ENCODE measurements around the gene TRIM67.

The TRIM67 gene

DNA sequence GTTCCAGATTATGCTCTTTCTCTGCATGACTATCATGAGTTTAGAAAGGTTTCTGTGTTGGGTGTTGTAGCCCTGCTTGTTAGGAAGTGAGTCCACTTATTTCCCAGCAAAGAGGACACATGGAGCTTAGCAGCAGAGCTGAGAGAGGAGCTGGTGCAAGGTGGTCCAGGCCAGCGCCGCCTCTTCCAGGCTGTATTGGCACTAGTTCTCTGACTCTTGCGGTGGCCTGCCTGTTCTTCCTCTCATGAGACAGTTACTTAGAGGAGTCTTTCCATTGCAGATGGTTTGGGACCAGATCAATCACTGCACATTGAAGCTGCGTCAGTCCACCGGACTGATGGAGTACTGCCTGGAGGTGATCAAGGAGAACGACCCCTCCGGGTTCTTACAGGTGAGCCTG is 38.0 kb downstream of the TRIM67 start:
- Histone ChIP-seq H3K36me3 (ENCODE audit: control insufficient read depth in 5 of 5, insufficient read depth in 5 of 5, low read length in 5 of 5) (no peaks in the 10 kb centered on the region), H3K4me1 (ENCODE audit: control insufficient read depth in 5 of 5, insufficient read depth in 5 of 5, low read length in 5 of 5) (peaks cover 0 to 18% (median 6%) of the 10 kb centered on the region in 5 donors), H3K4me3 (ENCODE audit: low read depth in 1 of 5, low read length in 5 of 5) (no peak overlapping the region), H3K27ac (ENCODE audit: low read depth, low read length) (no peak overlapping the region), H3K9ac (ENCODE audit: low read length in 5 of 5) (no peak overlapping the region), H3K27me3 (ENCODE audit: control insufficient read depth in 5 of 5, insufficient read depth in 4 of 5, low read length in 5 of 5) (peaks cover 0 to 9% (median 0%) of the 10 kb centered on the region in 5 donors), H3K9me3 (ENCODE audit: control insufficient read depth in 5 of 5, low read length in 5 of 5) (no peaks in the 10 kb centered on the region)

DNA sequence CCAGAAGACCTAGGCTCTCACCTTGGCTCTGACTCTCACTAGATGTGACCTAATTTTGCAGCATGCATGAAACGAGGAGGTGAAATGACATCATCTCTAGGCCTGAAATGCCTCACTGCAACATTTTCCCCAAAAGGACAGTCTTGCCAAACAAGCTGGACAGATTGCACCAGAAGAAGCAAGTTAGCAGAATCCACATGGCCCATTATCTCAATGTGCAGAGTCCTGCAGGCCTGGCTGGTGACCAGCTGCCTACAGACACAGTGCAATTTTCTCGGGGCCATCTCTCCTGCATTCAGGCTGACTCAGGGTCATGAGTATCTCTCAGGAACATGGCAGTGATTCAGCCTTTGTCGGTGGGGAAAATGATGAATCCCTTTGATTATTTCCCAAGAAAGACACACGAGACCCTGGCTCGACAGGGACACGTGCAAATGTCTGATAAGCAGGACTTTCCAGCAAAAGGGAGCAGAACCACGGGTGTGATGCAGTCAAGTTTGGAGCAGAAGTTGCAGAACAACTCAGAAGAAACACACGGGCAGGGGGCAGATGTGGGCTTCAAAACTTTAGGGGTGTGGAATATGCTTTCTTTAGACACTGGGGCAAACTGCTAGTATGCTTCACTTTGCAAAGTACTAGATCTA is 38.7 kb downstream of the TRIM67 start:
- Histone ChIP-seq H3K36me3 (ENCODE audit: control insufficient read depth in 5 of 5, insufficient read depth in 5 of 5, low read length in 5 of 5) (no peaks in the 10 kb centered on the region), H3K9ac (ENCODE audit: low read length in 5 of 5) (no peak overlapping the region), H3K27me3 (ENCODE audit: control insufficient read depth in 5 of 5, insufficient read depth in 4 of 5, low read length in 5 of 5) (peaks cover 0 to 3% (median 0%) of the 10 kb centered on the region in 5 donors), H3K27ac (ENCODE audit: low read depth, low read length) (no peak overlapping the region), H3K4me1 (ENCODE audit: control insufficient read depth in 5 of 5, insufficient read depth in 5 of 5, low read length in 5 of 5) (peaks cover 0 to 18% (median 6%) of the 10 kb centered on the region in 5 donors), H3K4me3 (ENCODE audit: low read depth in 1 of 5, low read length in 5 of 5) (no peak overlapping the region), H3K9me3 (ENCODE audit: control insufficient read depth in 5 of 5, low read length in 5 of 5) (no peaks in the 10 kb centered on the region)

DNA sequence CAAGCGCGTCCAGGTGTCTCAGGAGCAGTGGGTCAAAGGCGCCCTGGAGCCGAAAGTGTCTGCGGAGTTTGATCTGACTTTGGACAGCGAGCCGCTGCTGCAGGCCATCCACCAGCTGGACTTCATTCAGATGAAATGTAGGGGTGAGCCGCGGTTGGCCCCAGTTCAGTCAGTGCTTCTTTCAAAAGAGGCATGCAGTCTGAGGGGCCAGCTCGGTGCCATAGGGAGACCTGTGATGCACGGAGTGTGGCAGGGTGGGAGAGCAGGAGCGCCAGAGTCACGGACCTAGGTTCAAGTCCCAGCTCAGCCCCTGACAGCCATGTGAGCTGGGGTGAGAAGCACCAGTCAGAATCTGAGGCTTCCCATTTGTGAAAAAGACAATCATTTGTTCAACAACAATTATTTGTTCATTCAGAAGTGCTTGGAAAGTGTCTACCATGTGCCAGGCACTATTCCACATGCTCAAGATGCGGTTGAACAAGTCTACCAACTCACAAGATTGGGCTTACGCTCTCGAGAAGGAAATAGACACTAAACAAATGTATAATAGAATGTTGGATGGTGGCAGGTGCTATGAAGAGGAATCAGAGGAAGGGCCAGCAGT is 39.6 kb downstream of the TRIM67 start:
- Histone ChIP-seq H3K4me1 (ENCODE audit: control insufficient read depth in 5 of 5, insufficient read depth in 5 of 5, low read length in 5 of 5) (peaks cover 0 to 18% (median 6%) of the 10 kb centered on the region in 5 donors), H3K9ac (ENCODE audit: low read length in 5 of 5) (no peak overlapping the region), H3K4me3 (ENCODE audit: low read depth in 1 of 5, low read length in 5 of 5) (no peak overlapping the region), H3K9me3 (ENCODE audit: control insufficient read depth in 5 of 5, low read length in 5 of 5) (no peaks in the 10 kb centered on the region), H3K36me3 (ENCODE audit: control insufficient read depth in 5 of 5, insufficient read depth in 5 of 5, low read length in 5 of 5) (no peaks in the 10 kb centered on the region), H3K27ac (ENCODE audit: low read depth, low read length) (no peak overlapping the region), H3K27me3 (ENCODE audit: control insufficient read depth in 5 of 5, insufficient read depth in 4 of 5, low read length in 5 of 5) (peaks cover 0 to 3% (median 0%) of the 10 kb centered on the region in 5 donors)

DNA sequence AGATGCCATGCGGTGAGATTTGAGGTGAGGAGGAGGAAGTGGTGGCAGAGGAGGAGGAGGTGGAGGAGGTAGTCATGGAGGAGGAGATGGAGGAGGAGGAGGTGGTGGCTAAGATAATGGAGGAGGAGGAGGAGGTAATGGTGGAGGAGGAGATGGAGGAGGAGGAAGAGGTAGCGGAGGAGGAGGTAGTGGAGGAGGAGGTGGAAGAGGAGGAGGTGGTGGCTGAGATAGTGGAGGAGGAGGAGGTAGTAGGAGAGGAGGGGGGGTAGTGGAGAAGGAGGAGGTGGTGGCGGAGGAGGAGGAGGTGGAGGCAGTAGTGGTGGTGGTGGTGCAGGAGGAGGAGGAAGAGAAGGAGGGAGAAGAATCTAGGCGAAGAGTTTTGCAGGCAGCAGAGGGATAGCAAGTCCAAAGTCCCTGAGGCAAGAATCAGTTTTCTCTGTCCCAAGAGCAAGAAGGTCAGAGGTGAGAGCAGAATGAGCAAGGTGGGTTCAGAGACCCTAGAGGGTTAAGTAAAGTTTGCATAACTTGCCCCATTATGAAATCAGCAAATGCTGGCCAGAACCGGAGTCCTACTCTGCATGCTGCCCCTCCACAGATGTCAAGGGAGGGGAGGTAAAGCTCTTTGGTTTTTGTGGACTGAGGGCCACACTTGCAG is 40.2 kb downstream of the TRIM67 start:
- Histone ChIP-seq H3K9ac (ENCODE audit: low read length in 5 of 5) (no peak overlapping the region), H3K9me3 (ENCODE audit: control insufficient read depth in 5 of 5, low read length in 5 of 5) (no peaks in the 10 kb centered on the region), H3K4me1 (ENCODE audit: control insufficient read depth in 5 of 5, insufficient read depth in 5 of 5, low read length in 5 of 5) (peaks cover 0 to 18% (median 6%) of the 10 kb centered on the region in 5 donors), H3K4me3 (ENCODE audit: low read depth in 1 of 5, low read length in 5 of 5) (no peak overlapping the region), H3K36me3 (ENCODE audit: control insufficient read depth in 5 of 5, insufficient read depth in 5 of 5, low read length in 5 of 5) (no peaks in the 10 kb centered on the region), H3K27ac (ENCODE audit: low read depth, low read length) (no peak overlapping the region), H3K27me3 (ENCODE audit: control insufficient read depth in 5 of 5, insufficient read depth in 4 of 5, low read length in 5 of 5) (peaks cover 0 to 3% (median 0%) of the 10 kb centered on the region in 5 donors)

DNA sequence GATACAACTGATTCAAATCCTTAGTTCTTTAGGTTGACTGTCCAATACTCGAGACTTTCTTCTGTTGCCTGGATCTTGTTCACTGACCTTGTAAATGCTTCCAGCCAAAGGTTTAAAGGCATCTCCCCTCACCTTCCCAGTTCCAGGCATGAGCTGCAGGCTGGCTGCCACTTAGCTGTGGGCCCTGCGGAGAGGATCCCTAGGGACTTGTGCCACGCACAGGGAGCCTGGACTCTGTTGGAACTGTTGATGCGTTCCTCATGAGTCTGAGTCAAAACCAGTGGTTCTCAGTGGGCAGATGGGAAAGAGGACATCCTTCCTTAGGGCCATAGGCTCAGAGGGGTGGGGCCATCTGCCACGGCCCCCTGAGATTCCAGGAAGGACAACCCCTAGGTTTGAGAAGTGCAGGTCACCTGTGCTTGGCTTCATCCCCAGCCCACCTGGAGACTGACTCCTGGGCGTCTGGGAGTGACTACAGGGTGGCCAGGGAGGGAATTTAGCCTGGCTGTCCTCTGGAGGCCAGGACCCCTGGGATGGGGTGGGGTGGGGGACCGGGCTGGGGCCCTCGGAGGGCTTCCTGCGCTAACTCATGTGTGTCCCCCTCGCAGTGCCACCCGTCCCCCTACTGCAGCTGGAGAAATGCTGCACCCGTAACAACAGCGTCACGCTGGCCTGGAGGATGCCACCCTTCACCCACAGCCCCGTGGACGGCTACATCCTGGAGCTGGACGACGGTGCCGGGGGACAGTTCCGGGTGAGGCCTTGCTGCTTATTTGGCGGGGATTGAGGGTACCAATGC is 41.6 kb downstream of the TRIM67 start:
- Histone ChIP-seq H3K4me1 (ENCODE audit: control insufficient read depth in 5 of 5, insufficient read depth in 5 of 5, low read length in 5 of 5) (peaks cover 0 to 18% (median 6%) of the 10 kb centered on the region in 5 donors), H3K27me3 (ENCODE audit: control insufficient read depth in 5 of 5, insufficient read depth in 4 of 5, low read length in 5 of 5) (peaks cover 0 to 3% (median 0%) of the 10 kb centered on the region in 5 donors), H3K4me3 (ENCODE audit: low read depth in 1 of 5, low read length in 5 of 5) (no peak overlapping the region), H3K9me3 (ENCODE audit: control insufficient read depth in 5 of 5, low read length in 5 of 5) (no peaks in the 10 kb centered on the region), H3K36me3 (ENCODE audit: control insufficient read depth in 5 of 5, insufficient read depth in 5 of 5, low read length in 5 of 5) (no peaks in the 10 kb centered on the region), H3K27ac (ENCODE audit: low read depth, low read length) (no peak overlapping the region), H3K9ac (ENCODE audit: low read length in 5 of 5) (no peak overlapping the region)

DNA sequence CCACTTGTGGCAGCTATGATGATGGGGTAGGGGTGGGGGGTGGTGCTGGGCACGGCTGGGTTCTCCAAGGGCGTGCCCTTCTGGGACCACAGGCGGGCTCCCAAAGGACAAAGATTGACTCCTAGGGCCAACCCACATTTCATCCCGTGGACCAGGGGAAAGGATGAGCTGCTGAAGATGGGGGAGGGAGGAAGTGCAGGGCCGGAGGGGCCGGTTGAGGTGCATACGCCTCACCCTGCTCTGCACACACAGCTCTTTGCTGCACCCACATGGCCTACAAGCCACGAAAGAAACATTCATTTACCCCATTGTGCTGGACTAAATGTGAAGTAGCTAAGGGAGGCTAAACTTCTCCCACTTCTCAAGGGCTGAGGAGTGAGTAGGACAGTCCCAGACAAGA is 45.0 kb downstream of the TRIM67 start:
- no peaks in the 10 kb centered on the region for H3K9me3 ChIP-seq (ENCODE audit: control insufficient read depth in 5 of 5, low read length in 5 of 5)
- H3K4me1 ChIP-seq (ENCODE audit: control insufficient read depth in 5 of 5, insufficient read depth in 5 of 5, low read length in 5 of 5): peaks cover 0 to 16% (median 11%) of the 10 kb centered on the region in 5 donors
- H3K27me3 ChIP-seq (ENCODE audit: control insufficient read depth in 5 of 5, insufficient read depth in 4 of 5, low read length in 5 of 5): peaks cover 0 to 3% (median 0%) of the 10 kb centered on the region in 5 donors
- H3K36me3 ChIP-seq (ENCODE audit: control insufficient read depth in 5 of 5, insufficient read depth in 5 of 5, low read length in 5 of 5): no peaks in the 10 kb centered on the region
- no peak overlapping the region for H3K27ac ChIP-seq (ENCODE audit: low read depth, low read length)
- no peak overlapping the region for H3K4me3 ChIP-seq (ENCODE audit: low read depth in 1 of 5, low read length in 5 of 5)
- no peak overlapping the region for H3K9ac ChIP-seq (ENCODE audit: low read length in 5 of 5)

DNA sequence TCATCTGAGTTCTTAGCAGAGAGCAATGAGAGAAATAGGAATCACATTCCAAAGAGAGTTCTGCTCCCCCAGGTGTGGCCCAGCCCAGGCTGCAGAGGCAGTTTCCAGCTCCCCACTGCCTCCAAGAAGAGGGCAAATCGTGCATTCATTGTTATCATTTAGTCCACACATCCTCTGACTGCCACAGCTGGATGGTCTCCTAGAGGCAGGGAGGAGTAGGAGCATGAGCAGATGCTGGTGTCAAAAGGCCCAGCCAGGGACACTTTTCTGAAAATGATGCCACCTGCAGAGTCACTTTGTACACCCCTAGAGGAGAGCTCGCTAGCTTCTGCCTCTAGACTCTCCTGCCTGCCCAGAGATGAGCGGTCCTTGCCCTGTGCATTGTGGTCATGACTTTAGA is 45.6 kb downstream of the TRIM67 start:
- no peaks in the 10 kb centered on the region for H3K9me3 ChIP-seq (ENCODE audit: control insufficient read depth in 5 of 5, low read length in 5 of 5)
- peaks cover 0 to 12% (median 11%) of the 10 kb centered on the region in 5 donors for H3K4me1 ChIP-seq (ENCODE audit: control insufficient read depth in 5 of 5, insufficient read depth in 5 of 5, low read length in 5 of 5)
- H3K4me3 ChIP-seq (ENCODE audit: low read depth in 1 of 5, low read length in 5 of 5): no peak overlapping the region
- H3K36me3 ChIP-seq (ENCODE audit: control insufficient read depth in 5 of 5, insufficient read depth in 5 of 5, low read length in 5 of 5): no peaks in the 10 kb centered on the region
- H3K9ac ChIP-seq (ENCODE audit: low read length in 5 of 5): no peak overlapping the region
- H3K27me3 ChIP-seq (ENCODE audit: control insufficient read depth in 5 of 5, insufficient read depth in 4 of 5, low read length in 5 of 5): peaks cover 0 to 3% (median under 1%) of the 10 kb centered on the region in 5 donors
- H3K27ac ChIP-seq (ENCODE audit: low read depth, low read length): no peak overlapping the region

DNA sequence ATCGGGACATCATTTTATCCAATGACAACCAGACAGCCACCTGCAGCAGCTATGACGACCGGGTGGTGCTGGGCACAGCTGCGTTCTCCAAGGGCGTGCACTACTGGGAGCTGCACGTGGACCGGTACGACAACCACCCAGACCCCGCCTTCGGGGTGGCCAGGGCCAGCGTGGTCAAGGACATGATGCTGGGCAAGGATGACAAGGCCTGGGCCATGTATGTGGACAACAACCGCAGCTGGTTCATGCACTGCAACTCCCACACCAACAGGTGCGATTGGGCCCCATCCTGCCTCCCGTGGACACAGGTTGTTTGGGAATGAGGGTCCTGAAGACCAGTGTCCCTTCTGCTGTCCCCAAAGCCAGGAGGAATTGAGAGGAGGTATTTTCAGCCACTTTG is 47.1 kb downstream of the TRIM67 start:
- Histone ChIP-seq H3K27ac (ENCODE audit: low read depth, low read length) (no peak overlapping the region), H3K9me3 (ENCODE audit: control insufficient read depth in 5 of 5, low read length in 5 of 5) (no peaks in the 10 kb centered on the region), H3K4me3 (ENCODE audit: low read depth in 1 of 5, low read length in 5 of 5) (no peak overlapping the region), H3K4me1 (ENCODE audit: control insufficient read depth in 5 of 5, insufficient read depth in 5 of 5, low read length in 5 of 5) (peaks cover 0 to 8% (median 7%) of the 10 kb centered on the region in 5 donors), H3K36me3 (ENCODE audit: control insufficient read depth in 5 of 5, insufficient read depth in 5 of 5, low read length in 5 of 5) (no peaks in the 10 kb centered on the region), H3K27me3 (ENCODE audit: control insufficient read depth in 5 of 5, insufficient read depth in 4 of 5, low read length in 5 of 5) (peaks cover 0 to 10% (median 6%) of the 10 kb centered on the region in 5 donors), H3K9ac (ENCODE audit: low read length in 5 of 5) (no peak overlapping the region)

DNA sequence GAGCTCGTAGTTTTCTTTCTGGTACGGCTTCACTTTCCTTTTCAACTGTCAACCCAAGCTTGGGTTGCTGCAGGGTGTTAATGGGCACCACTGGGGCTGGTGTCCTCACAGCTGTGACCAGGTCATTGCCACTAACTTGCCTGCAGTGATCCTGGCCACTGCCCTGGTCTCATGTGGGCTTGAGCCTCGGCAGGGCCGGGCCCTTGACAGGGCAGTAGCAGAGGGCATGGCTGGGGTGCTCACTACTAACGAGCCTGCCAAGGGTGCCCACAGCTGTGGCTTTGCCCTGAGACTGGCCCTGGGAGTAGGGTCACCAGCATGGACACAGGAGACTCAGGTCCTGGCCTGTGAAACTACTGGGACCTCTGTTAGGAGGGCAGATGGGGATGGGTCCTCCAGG is 47.7 kb downstream of the TRIM67 start:
- Histone ChIP-seq H3K4me1 (ENCODE audit: control insufficient read depth in 5 of 5, insufficient read depth in 5 of 5, low read length in 5 of 5) (peaks cover 0 to 8% (median 7%) of the 10 kb centered on the region in 5 donors), H3K36me3 (ENCODE audit: control insufficient read depth in 5 of 5, insufficient read depth in 5 of 5, low read length in 5 of 5) (no peaks in the 10 kb centered on the region), H3K27me3 (ENCODE audit: control insufficient read depth in 5 of 5, insufficient read depth in 4 of 5, low read length in 5 of 5) (peaks cover 0 to 12% (median 6%) of the 10 kb centered on the region in 5 donors), H3K4me3 (ENCODE audit: low read depth in 1 of 5, low read length in 5 of 5) (no peak overlapping the region), H3K27ac (ENCODE audit: low read depth, low read length) (no peak overlapping the region), H3K9me3 (ENCODE audit: control insufficient read depth in 5 of 5, low read length in 5 of 5) (no peaks in the 10 kb centered on the region), H3K9ac (ENCODE audit: low read length in 5 of 5) (no peak overlapping the region)
